KG1 (cell line): ENCODE results near the gene C6orf132.
A peak's percentile ranks its signal among the peaks of the same experiment; 100 is the strongest.

ENCODE experiments used
- DNase-seq: peaks from one replicate; lab custom pipeline; 2025; lab: John Stamatoyannopoulos, UW

Gene C6orf132

GRCh38 chr6:42104804-42105125 lies 37.7 kb downstream of the C6orf132 start:
- no peak for DNase-seq

GRCh38 chr6:42104095-42104803 lies 38.2 kb downstream of the C6orf132 start:
- peak; percentile 57 for DNase-seq

- no peak for DNase-seq
Observed at GRCh38 chr6:42103753-42104094, 38.7 kb downstream of the C6orf132 start.

- DNase-seq: no peak
Observed at GRCh38 chr6:42103216-42103615, 39.2 kb downstream of the C6orf132 start.

- DNase-seq: no peak
Observed at GRCh38 chr6:42101186-42101657, 41.2 kb downstream of the C6orf132 start.

- no peak for DNase-seq
Observed at GRCh38 chr6:42100029-42100901, 42.2 kb downstream of the C6orf132 start.

- DNase-seq: no peak
Observed at GRCh38 chr6:42099340-42100028, 42.9 kb downstream of the C6orf132 start.

GRCh38 chr6:42095776-42096541 lies 46.5 kb downstream of the C6orf132 start:
- no peak for DNase-seq

- DNase-seq: no peak
Observed at GRCh38 chr6:42095094-42095493, 47.3 kb downstream of the C6orf132 start.

GRCh38 chr6:42093582-42094329 lies 48.7 kb downstream of the C6orf132 start:
- no peak for DNase-seq

- no peak for DNase-seq
Observed at GRCh38 chr6:42091718-42092023, 50.7 kb downstream of the C6orf132 start.

- DNase-seq: no peak
Observed at GRCh38 chr6:42090819-42091717, 51.4 kb downstream of the C6orf132 start.

GRCh38 chr6:42088101-42088591 lies 54.3 kb downstream of the C6orf132 start:
- no peak for DNase-seq

- no peak for DNase-seq
Observed at GRCh38 chr6:42086046-42087035, 56.1 kb downstream of the C6orf132 start.

- DNase-seq: no peak
Observed at GRCh38 chr6:42084889-42085288, 57.5 kb downstream of the C6orf132 start.

GRCh38 chr6:42083530-42083929 lies 58.9 kb downstream of the C6orf132 start:
- DNase-seq: no peak

GRCh38 chr6:42079941-42080464 lies 62.4 kb downstream of the C6orf132 start:
- DNase-seq: no peak

- DNase-seq: no peak
Observed at GRCh38 chr6:42078386-42078785, 64.0 kb downstream of the C6orf132 start.
